HCT116 (cell line): Measurements from ENCODE around the gene PIP4K2A.

ENCODE experiments used
- CTCF ChIP-seq, 3 experiments: fragments of 200-600 bp in 1 of 3; sonication (generic) in 1 of 3; IDR thresholded peaks in 2 of 3; conservative IDR thresholded peaks in 1 of 3; 2 replicates each; pipeline ENCODE4 v1.5.1; 2012 to 2017; ENCODE audit warnings: low read depth in 2 of 3, low read length in 2 of 3, antibody characterized with exemption in 1 of 3, borderline replicate concordance in 1 of 3, control low read depth in 1 of 3, mild to moderate bottlenecking in 1 of 3, mixed read lengths in 1 of 3, mixed run types in 1 of 3, moderate library complexity in 1 of 3; ENCODE audit not compliant: insufficient read depth in 1 of 3
- JUND ChIP-seq: IDR thresholded peaks from 2 replicates; pipeline ENCODE4 v1.6.1; 2012

- TF ChIP-seq CTCF (IDR thresholded peaks at IDR 0.05 in 2 of 3, conservative IDR thresholded peaks at IDR 0.05 in 1 of 3; ENCODE audit: borderline replicate concordance in 1 of 3, insufficient read depth in 1 of 3, low read depth in 2 of 3, low read length in 2 of 3) (no peak), JUND (no peak)
Measured at GRCh38 chr10:22682237-22683139, 31.9 kb downstream of the PIP4K2A start.
